Measurements from ENCODE around the gene TMEM60. TPM values are rescaled to one million over a fixed set of nuclear protein-coding genes. Genes with fewer than 3 reads are reported as not detected.
A peak's percentile ranks its signal among the peaks of the same experiment; 100 is the strongest.

Gene TMEM60
- polyA plus RNA-seq, 6 donors from 2014 or later, result 12.4 to 53.5 (median 29.6) TPM

DNA sequence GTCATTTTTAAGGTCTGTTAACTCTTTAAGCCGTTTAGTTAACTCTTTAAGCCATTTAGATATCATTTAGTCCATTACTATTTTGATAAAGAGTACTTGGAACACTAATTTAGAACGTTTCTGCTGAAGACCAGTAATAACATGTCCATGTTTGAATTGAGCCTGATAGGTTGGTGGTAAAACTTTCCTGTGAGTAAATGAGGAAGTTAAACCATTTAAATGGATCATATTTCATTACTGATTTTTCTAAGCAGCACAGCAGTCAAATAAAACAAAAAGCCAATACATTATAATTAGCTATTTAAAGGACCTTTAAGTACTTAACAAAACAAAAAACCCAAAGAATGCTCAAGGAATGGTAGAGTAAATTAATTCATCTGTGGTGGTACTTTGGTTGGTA lies 29.8 kb upstream of the TMEM60 start:
- peaks cover 55 to 87% (median 72%) of the 10 kb centered on the region in 3 donors for H3K4me1 Mint-ChIP-seq

DNA sequence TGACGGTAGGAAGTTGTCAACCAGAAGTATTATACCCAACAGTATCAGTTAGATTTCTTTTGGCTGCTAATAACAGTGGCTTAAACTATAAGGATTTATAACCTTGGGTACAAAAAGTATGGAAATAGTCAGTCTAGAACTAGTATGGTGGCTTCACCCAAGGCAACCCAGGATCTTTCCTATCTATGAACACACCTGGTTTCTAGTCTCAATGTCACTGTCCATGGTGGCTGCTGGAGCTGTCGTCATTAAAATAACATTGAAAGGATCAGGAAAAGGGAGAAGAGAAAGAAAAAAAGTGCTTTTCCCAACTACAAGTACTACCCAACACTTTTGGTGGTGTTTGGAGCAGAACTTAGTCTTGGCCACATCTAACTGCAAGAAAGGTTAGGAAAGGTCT lies 28.1 kb upstream of the TMEM60 start:
- Mint-ChIP-seq H3K9me3 (peaks cover 4 to 50% (median 32%) of the 10 kb centered on the region in 7 donors), H3K27ac (peak overlapping the region in 2 of 6 donors; percentile 47 to 92), H3K4me3 (peak overlapping the region in 4 of 8 donors; percentile 22 to 43 (median 36)), H3K27me3 (no peaks in the 10 kb centered on the region), H3K4me1 (peaks cover 48 to 90% (median 73%) of the 10 kb centered on the region in 3 donors), H3K36me3 (peaks cover 13 to 28% of the 10 kb centered on the region in 2 donors)
- ATAC-seq (ENCODE audit: low read depth in 2 of 2), result no peak
- no peak for DNase-seq

More for the DNA sequence above, 29.8 kb upstream of the TMEM60 start:
- DNase-seq (no peak), ATAC-seq (ENCODE audit: low read depth in 2 of 2) (no peak)
- Mint-ChIP-seq H3K27ac (peak overlapping the region in 2 of 6 donors; percentile 24 to 92), H3K27me3 (no peaks in the 10 kb centered on the region), H3K4me3 (peak overlapping the region in 6 of 8 donors; percentile 15 to 61 (median 41)), H3K36me3 (peaks cover 13 to 18% of the 10 kb centered on the region in 2 donors), H3K9me3 (peaks cover 0 to 37% (median 24%) of the 10 kb centered on the region in 7 donors)

DNA sequence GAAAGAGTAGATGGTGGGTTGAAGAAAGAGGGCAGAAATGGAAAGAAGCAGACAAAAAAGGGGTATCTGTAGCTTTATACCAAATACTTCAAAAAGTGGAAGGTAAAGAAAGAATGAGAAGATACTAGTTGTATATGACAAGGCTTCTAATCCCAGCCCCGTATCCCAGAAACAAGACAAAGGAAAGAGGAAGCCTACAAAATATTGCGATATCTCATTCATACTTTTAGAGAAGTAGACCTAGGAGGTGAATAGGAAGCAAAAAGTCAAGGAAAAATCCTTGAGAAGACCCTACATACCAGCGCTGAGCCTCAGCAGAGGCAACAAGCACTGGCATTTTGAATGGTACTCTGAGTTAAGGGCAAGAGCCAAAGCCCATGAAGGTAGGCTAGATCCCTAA lies 26.9 kb upstream of the TMEM60 start:
- H3K9me3 Mint-ChIP-seq, result peaks cover 9 to 61% (median 44%) of the 10 kb centered on the region in 7 donors
- H3K36me3 Mint-ChIP-seq, result peaks cover 23 to 40% of the 10 kb centered on the region in 2 donors
- H3K27ac Mint-ChIP-seq, result peak overlapping the region in 4 of 6 donors; percentile 66 to 92 (median 81)
- H3K4me1 Mint-ChIP-seq, result peaks cover 43 to 87% (median 71%) of the 10 kb centered on the region in 3 donors
- no peak for ATAC-seq (ENCODE audit: low read depth in 2 of 2)
- no peaks in the 10 kb centered on the region for H3K27me3 Mint-ChIP-seq
- DNase-seq, result no peak
- peak overlapping the region in 6 of 8 donors; percentile 19 to 94 (median 54) for H3K4me3 Mint-ChIP-seq

- peak overlapping the region in 4 of 8 donors; percentile 19 to 94 (median 72) for H3K4me3 Mint-ChIP-seq
- peaks cover 9 to 66% (median 48%) of the 10 kb centered on the region in 7 donors for H3K9me3 Mint-ChIP-seq
- no peaks in the 10 kb centered on the region for H3K27me3 Mint-ChIP-seq
- peaks cover 46 to 87% (median 71%) of the 10 kb centered on the region in 3 donors for H3K4me1 Mint-ChIP-seq
- peaks cover 26 to 45% of the 10 kb centered on the region in 2 donors for H3K36me3 Mint-ChIP-seq
- peak overlapping the region in 4 of 6 donors; percentile 66 to 98 (median 94) for H3K27ac Mint-ChIP-seq
- ATAC-seq (ENCODE audit: low read depth in 2 of 2) (no peak), DNase-seq (no peak)
Measured at GRCh38 chr7:77824636-77825035, 26.4 kb upstream of the TMEM60 start.

DNA sequence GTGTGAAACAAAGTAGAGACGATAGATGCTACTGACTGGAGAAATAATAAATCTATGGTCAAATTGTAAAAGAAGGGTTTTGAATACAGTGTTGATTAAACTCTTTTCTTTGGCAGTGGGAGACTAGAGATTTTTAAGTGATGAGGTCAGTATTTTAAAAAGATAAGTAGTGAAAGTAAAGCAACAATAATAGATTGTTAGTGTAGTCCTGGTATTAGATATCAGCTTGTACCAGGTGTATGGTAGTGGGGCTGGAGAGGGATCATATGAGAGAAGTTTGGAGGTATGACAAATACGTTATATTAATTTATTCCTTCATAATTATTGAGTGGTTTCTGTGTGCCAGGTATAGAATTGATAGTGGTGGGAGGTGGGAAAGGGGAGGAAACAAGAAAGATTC lies 25.6 kb upstream of the TMEM60 start:
- ATAC-seq (ENCODE audit: low read depth in 2 of 2) (peak; percentile 25 to 41), DNase-seq (no peak)
- Mint-ChIP-seq H3K4me3 (peak overlapping the region; percentile 74 to 94 (median 90)), H3K4me1 (peaks cover 52 to 88% (median 78%) of the 10 kb centered on the region in 3 donors), H3K27ac (peak overlapping the region; percentile 92 to 98 (median 96)), H3K9me3 (peaks cover 9 to 75% (median 57%) of the 10 kb centered on the region in 7 donors), H3K27me3 (no peaks in the 10 kb centered on the region), H3K36me3 (peaks cover 32 to 53% of the 10 kb centered on the region in 2 donors)

DNA sequence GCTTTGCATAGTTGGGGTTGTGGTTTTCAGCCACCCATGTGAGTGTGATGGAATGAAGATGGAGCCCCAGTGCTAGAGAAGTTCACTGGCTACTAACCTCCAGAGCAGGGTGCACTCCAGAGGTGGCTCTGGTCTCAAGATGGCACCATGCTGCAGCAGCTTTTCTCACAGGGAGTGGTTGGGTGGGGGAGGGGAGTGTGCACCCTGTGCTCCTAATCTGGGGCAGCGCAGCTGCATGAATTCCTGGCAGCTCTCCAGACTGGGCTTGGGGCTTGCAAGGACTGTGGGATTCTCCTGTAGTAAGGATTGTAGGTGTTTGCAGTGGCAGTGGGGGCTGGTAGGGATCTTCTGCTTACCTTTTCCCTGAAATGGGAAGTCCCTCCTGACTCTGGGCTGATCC lies 24.0 kb upstream of the TMEM60 start:
- Mint-ChIP-seq H3K27me3 (no peaks in the 10 kb centered on the region), H3K4me1 (peaks cover 59 to 86% (median 76%) of the 10 kb centered on the region in 3 donors), H3K4me3 (peak overlapping the region in 6 of 8 donors; percentile 49 to 90 (median 68)), H3K27ac (peak overlapping the region in 5 of 6 donors; percentile 47 to 88 (median 76)), H3K36me3 (peaks cover 40 to 66% of the 10 kb centered on the region in 2 donors), H3K9me3 (peaks cover 11 to 89% (median 70%) of the 10 kb centered on the region in 7 donors)
- ATAC-seq (ENCODE audit: low read depth in 2 of 2) (no peak), DNase-seq (no peak)

- ATAC-seq (ENCODE audit: low read depth in 2 of 2), result no peak
- Mint-ChIP-seq H3K36me3 (peaks cover 42 to 69% of the 10 kb centered on the region in 2 donors), H3K4me1 (peaks cover 59 to 88% (median 72%) of the 10 kb centered on the region in 3 donors), H3K4me3 (peak overlapping the region in 4 of 8 donors; percentile 15 to 72 (median 47)), H3K27me3 (no peaks in the 10 kb centered on the region), H3K9me3 (peaks cover 14 to 83% (median 63%) of the 10 kb centered on the region in 7 donors), H3K27ac (peak overlapping the region in 3 of 6 donors; percentile 1 to 72 (median 56))
- no peak for DNase-seq
Measured at GRCh38 chr7:77820967-77821366, 22.7 kb upstream of the TMEM60 start.

- Mint-ChIP-seq H3K9me3 (peaks cover 14 to 67% (median 51%) of the 10 kb centered on the region in 7 donors), H3K27me3 (no peaks in the 10 kb centered on the region), H3K4me1 (peaks cover 55 to 85% (median 69%) of the 10 kb centered on the region in 3 donors), H3K27ac (peak overlapping the region in 3 of 6 donors; percentile 43 to 85 (median 53)), H3K36me3 (peaks cover 41 to 58% of the 10 kb centered on the region in 2 donors), H3K4me3 (peak overlapping the region in 5 of 8 donors; percentile 13 to 51 (median 29))
- ATAC-seq (ENCODE audit: low read depth in 2 of 2), result no peak
- DNase-seq, result no peak
Measured at GRCh38 chr7:77819021-77819420, 20.8 kb upstream of the TMEM60 start.

GRCh38 chr7:77813180-77813579 lies 14.9 kb upstream of the TMEM60 start:
- Mint-ChIP-seq H3K9me3 (peaks cover 4 to 23% (median 15%) of the 10 kb centered on the region in 7 donors), H3K27ac (peak overlapping the region in 4 of 6 donors; percentile 1 to 88 (median 42)), H3K36me3 (peaks cover 22 to 23% of the 10 kb centered on the region in 2 donors), H3K27me3 (no peaks in the 10 kb centered on the region), H3K4me1 (peaks cover 42 to 74% (median 45%) of the 10 kb centered on the region in 3 donors), H3K4me3 (peak overlapping the region in 4 of 8 donors; percentile 24 to 57 (median 36))
- ATAC-seq (ENCODE audit: low read depth in 2 of 2) (peak; percentile 18 to 44), DNase-seq (no peak)

DNA sequence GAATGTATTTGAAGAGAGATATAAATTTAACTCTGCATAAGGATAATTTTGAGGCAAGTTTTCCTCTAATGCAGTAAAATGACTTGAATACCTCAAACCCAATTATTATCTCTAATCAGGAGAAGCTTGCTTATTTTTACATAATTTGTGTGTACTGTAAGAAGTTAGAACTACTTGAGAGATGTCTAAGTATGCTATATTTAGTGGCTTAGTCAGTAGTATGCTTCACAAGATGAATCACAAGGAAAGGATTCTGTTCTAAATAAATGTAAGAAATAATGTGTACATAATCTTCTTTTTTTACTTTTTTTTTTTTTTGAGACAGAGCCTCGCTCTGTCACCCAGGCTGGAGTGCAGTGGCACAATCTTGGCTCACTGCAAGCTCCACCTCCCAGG lies 14.1 kb upstream of the TMEM60 start:
- DNase-seq (no peak), ATAC-seq (ENCODE audit: low read depth in 2 of 2) (no peak)
- Mint-ChIP-seq H3K36me3 (peaks cover 22 to 28% of the 10 kb centered on the region in 2 donors), H3K4me1 (peaks cover 41 to 73% (median 43%) of the 10 kb centered on the region in 3 donors), H3K9me3 (peaks cover 3 to 24% (median 19%) of the 10 kb centered on the region in 7 donors), H3K4me3 (no peak overlapping the region), H3K27ac (peak overlapping the region in 3 of 6 donors; percentile 1 to 90 (median 12)), H3K27me3 (no peaks in the 10 kb centered on the region)

DNA sequence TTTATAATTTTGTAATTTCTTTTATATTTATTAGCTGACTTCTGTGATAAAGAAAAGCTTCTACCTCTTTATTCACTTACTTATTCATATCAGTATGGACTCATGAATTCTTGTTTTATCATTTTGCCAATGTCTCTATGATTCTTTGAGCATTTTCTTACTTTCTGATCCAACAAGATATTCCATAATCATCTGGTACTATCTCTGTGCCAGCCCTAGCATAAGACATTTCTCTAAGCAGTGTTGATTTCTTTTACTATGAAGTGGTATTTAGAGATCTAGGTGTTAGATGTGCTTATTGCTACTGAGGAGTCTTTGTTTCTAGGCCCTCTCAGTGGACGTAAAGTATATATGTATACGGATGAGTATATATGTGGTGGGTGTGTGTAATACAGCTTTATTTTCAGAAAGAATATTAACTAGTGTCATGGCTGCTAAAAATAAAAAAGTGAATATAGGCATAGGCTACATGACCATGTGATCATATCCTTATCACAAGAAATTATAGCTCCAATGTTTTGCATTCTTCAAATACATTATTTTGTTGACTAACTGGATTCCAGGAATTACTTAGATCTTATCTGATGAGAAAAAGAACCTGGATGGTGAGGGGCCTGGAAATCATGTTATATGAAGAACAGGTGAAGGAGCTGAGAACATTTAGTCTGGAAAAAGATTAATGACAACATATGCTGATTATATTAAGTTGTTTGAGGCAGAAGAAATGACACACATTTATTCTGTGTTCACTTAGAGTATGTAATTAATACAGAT lies 13.5 kb upstream of the TMEM60 start:
- no peaks in the 10 kb centered on the region for H3K27me3 Mint-ChIP-seq
- H3K4me1 Mint-ChIP-seq, result peaks cover 37 to 68% (median 37%) of the 10 kb centered on the region in 3 donors
- H3K27ac Mint-ChIP-seq, result peak overlapping the region in 2 of 6 donors; percentile 12 to 36
- peak overlapping the region in 1 of 8 donors; percentile 3 for H3K4me3 Mint-ChIP-seq
- H3K9me3 Mint-ChIP-seq, result peaks cover 0 to 26% (median 19%) of the 10 kb centered on the region in 7 donors
- ATAC-seq (ENCODE audit: low read depth in 2 of 2) (no peak), DNase-seq (no peak)
- H3K36me3 Mint-ChIP-seq, result peaks cover 22 to 24% of the 10 kb centered on the region in 2 donors

GRCh38 chr7:77808517-77808916 lies 10.3 kb upstream of the TMEM60 start:
- Mint-ChIP-seq H3K27me3 (no peaks in the 10 kb centered on the region), H3K27ac (peak overlapping the region in 1 of 6 donors; percentile 78), H3K9me3 (peaks cover 0 to 39% (median 26%) of the 10 kb centered on the region in 7 donors), H3K4me3 (peak overlapping the region in 3 of 8 donors; percentile 9 to 65 (median 29)), H3K4me1 (peaks cover 41 to 72% (median 45%) of the 10 kb centered on the region in 3 donors), H3K36me3 (peaks cover 27 to 32% of the 10 kb centered on the region in 2 donors)
- no peak for ATAC-seq (ENCODE audit: low read depth in 2 of 2)
- no peak for DNase-seq

DNA sequence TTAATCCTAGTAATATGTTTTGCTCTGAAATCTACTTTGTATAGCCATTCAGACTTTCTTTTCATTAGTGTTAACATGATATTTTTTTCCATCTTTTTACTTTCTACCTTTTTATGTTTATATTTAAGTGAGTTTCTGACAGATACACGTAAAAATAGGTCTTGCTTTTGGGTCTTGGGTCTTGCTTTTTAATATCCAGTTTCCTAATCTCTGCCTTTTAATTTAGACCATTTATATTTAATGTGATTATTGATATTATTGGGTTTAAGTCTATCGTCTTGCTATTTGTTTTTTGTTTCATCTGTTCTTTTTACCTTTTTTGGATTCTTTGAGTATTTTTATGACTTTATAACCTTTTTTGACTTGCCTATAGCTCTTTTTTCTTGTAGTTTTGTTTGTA lies 8.2 kb upstream of the TMEM60 start:
- no peak for ATAC-seq (ENCODE audit: low read depth in 2 of 2)
- no peak for DNase-seq
- Mint-ChIP-seq H3K27me3 (no peaks in the 10 kb centered on the region), H3K4me1 (peaks cover 42 to 73% (median 46%) of the 10 kb centered on the region in 3 donors), H3K4me3 (no peak overlapping the region), H3K9me3 (peaks cover 0 to 39% (median 26%) of the 10 kb centered on the region in 7 donors), H3K36me3 (peaks cover 27 to 32% of the 10 kb centered on the region in 2 donors), H3K27ac (peak overlapping the region in 2 of 6 donors; percentile 60 to 85)

Measured in naive B cell (primary cell).